Epithelial cell of esophagus (primary cell): ENCODE results near the gene WNT8A.
A peak's percentile ranks its signal among the peaks of the same experiment; 100 is the strongest.
"Not testable (repeated sequence)": the region's sequence is repeated elsewhere in the genome, so short reads cannot be mapped to it uniquely, and the experiment has no call there.

Source experiments
- DNase-seq: peaks from one replicate; pipeline ENCODE4 v3.0.0; 2010; ENCODE audit warnings: low read depth
- H3K4me3 ChIP-seq: 2 replicates; pipeline ENCODE4 v1.5.1; 2011; ENCODE audit warnings: mild to moderate bottlenecking, low read length, control low read depth
- CTCF ChIP-seq: IDR thresholded peaks from 2 replicates; pipeline ENCODE4 v1.5.1; 2011; ENCODE audit warnings: low read depth, mild to moderate bottlenecking, low read length, control low read depth, inconsistent platforms; ENCODE audit not compliant: insufficient read depth; ENCODE audit errors: missing control alignments

The WNT8A gene

DNA sequence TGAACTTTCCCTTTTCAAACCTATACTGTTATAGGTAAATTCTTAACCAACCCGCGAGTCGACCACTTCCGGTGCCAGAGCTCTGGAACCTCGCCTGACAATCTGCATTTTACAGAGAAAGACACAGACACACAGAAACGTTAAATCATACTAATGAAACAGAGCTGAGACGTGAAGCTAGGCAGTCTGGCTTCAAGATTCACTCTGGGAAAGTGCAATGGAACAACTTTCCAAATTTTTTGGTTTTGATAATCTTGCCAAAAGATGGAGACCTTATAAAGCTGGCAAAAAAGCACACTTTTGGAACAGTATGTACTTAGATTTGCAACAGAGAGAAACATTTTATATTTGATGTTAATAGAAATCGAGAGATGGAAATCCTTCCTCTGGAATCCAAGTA is 15.9 kb upstream of the WNT8A start:
- DNase-seq: no peak
- H3K4me3 ChIP-seq: no peak overlapping the region
- no peak for TF ChIP-seq CTCF

DNA sequence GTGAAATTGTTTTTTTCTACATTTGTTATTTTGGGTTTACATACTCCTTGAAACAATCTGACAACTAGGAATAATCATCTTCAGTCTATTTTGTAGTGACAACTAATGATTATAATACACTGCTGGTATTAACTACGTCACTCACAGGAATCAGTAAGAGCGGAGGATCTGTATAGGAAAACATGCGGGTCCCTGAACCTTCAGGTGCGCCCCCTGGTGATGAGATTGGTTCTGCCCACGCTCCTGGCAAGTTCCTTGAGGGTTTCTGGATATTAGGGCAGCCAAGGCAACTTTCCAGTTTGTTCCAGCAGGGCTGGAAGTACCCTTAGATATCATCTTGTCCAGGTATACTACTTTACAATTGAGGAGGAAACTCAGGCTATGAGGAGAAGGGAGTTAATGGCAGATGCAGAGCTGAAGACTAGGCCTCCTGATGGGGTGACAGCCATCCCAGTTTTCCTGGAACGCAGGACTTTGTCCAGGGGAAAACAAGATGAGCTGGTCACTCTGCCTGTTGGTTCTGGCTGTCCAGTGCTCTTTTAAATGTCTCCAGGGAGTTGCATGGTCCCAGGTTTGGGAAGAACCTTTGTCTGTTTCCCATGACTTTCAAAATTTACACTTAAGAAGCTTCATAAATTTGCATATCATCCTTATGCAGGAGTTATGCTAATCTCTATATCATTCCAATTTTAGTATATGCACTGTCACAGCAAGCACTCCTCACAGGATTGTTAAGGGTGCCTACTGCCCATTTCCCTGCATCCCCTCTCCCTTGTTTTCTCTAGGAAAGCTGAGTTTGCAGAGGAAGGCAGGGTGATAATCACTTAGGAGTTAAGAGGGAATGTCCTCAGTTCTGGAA is 14.9 kb upstream of the WNT8A start:
- TF ChIP-seq CTCF: peak; percentile 83
- H3K4me3 ChIP-seq: no peak overlapping the region

GRCh38 chr5:138070026-138070425 is 13.8 kb upstream of the WNT8A start:
- DNase-seq, H3K4me3 ChIP-seq: not testable (repeated sequence)

More for the DNA sequence above, 14.9 kb upstream of the WNT8A start:
- DNase-seq: peak; percentile 86

DNA sequence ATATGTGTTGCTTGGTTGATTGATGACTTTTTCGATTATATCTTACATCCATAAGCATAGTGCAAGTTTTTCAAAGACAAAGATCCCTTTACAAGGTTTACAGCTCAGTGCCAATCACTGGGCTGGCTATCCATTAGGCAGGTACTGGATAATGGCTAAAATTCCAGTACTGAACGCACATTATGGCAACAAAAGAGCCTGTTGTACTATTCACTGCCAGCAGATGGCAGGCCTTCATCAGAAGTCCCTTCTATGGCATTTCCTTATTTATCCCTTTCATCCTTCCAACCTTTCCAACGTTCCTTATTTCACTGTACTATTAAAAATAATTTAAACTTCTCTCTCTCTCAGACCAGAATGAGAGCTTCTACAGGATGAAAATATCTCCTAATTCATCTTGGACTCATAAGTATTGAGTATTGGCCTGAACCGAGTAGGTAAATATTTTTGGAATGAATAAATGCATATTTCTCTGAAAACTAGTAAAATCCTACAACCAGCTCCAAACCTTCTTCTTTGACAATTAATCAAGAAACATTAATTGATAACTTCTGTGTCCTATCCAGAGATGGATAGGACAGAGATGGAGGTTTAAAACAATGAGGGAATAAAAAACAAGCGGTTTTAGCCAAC is 6.7 kb upstream of the WNT8A start:
- peak; percentile 90 for TF ChIP-seq CTCF
- no peak overlapping the region for H3K4me3 ChIP-seq
- peak; percentile 74 for DNase-seq

GRCh38 chr5:138078006-138078643 is 5.7 kb upstream of the WNT8A start:
- DNase-seq: no peak
- no peak overlapping the region for H3K4me3 ChIP-seq
- TF ChIP-seq CTCF: no peak

DNA sequence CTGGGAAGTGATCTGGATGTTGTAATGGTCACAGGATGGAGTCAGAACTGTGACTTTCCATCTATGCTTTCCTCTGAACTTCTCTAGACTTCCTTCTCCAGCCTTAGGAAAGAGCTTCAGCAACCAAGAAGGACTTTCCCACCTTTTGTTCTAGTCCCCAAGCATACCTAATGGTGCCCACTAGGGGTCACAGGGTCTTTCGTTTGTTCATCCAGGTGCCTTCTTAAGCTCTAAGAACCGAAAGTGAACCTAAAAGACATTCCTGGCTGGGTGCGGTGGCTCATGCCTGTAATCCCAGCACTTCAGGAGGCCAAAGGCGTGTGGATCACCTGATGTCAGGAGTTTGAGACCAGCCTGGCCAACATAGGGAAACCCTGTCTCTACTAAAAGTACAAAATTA is 1.8 kb upstream of the WNT8A start:
- no peak for TF ChIP-seq CTCF
- DNase-seq: no peak
- no peak overlapping the region for H3K4me3 ChIP-seq

GRCh38 chr5:138091685-138092084 is 7.9 kb downstream of the WNT8A start:
- no peak for DNase-seq
- H3K4me3 ChIP-seq: no peak overlapping the region
- no peak for TF ChIP-seq CTCF
